Ishikawa (cell line): Measurements from ENCODE around the gene ADCY9.

Experiments used
- EP300 ChIP-seq: IDR thresholded peaks from 2 replicates; pipeline ENCODE4 v1.6.1; 2012; ENCODE audit warnings: borderline replicate concordance
- TF ChIP-seq, protein P1 (sequence below): IDR thresholded peaks from 2 replicates; pipeline ENCODE4 v1.6.1; 2012

DNA sequence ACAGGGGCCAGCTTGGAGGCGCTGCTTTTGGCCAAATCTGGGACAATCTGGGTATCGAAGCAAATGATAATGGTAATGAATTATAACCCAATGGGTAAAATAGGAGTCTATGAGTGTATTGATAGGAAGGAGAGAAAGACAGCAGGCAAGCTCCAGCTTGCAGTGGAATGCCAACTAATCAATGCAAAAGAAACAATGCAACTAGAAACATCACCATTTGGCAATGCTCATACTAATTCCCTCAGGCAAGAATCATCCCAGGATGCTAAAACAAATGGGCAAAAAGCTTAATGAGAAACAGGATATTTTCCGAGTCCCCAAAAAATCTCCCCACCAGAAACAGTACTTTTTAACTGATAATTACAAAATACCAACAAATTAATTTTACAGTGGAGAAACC, 64.7 kb downstream of the ADCY9 start:
- TF ChIP-seq, protein P1, sequence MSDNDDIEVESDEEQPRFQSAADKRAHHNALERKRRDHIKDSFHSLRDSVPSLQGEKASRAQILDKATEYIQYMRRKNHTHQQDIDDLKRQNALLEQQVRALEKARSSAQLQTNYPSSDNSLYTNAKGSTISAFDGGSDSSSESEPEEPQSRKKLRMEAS = no peak
- no peak for TF ChIP-seq EP300
